ENCODE data around the gene NIT1. TPM values are rescaled to one million over a fixed set of nuclear protein-coding genes. Genes with fewer than 3 reads are reported as not detected.

NIT1 gene
- total and polyA plus RNA-seq, 9 of the 15 experiments (the other 6 are each of a cell fraction or from before 2014, with no cell fraction given), result 18.4 to 76.0 (median 33.7) TPM

GRCh38 chr1:161076410-161076809, 41.5 kb upstream of the NIT1 start (continued):
- TF ChIP-seq, protein P1, sequence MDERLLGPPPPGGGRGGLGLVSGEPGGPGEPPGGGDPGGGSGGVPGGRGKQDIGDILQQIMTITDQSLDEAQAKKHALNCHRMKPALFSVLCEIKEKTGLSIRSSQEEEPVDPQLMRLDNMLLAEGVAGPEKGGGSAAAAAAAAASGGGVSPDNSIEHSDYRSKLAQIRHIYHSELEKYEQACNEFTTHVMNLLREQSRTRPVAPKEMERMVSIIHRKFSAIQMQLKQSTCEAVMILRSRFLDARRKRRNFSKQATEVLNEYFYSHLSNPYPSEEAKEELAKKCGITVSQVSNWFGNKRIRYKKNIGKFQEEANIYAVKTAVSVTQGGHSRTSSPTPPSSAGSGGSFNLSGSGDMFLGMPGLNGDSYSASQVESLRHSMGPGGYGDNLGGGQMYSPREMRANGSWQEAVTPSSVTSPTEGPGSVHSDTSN (CRISPR knock-in tag; IDR thresholded peaks at IDR 0.05; ENCODE audit: low read depth), result no peak
- TF ChIP-seq, protein P1 (tag; conservative IDR thresholded peaks at IDR 0.05; ENCODE audit: low read depth), result no peak
- no peak for TF ChIP-seq RBM34 (IDR thresholded peaks at IDR 0.05; ENCODE audit: borderline replicate concordance, insufficient read depth, low read length)

- Histone ChIP-seq H3K36me3 (ENCODE audit: control insufficient read depth, insufficient read depth, low read length) (no peaks in the 10 kb centered on the region), H3K79me2 (ENCODE audit: control insufficient read depth, insufficient read depth, low read length) (no peaks in the 10 kb centered on the region), H3K27ac (ENCODE audit: extremely low read depth, low read depth, low read length) (no peak overlapping the region), H4K20me1 (replicated peaks; ENCODE audit: control insufficient read depth, insufficient read depth, low read length) (no peaks in the 10 kb centered on the region), H3K9ac (ENCODE audit: insufficient read depth in 1 of 2, low read depth in 2 of 2, low read length in 2 of 2) (peak overlapping the region in 1 of 2 experiments; percentile 79; a peak in 2 of 4 replicates), H3K4me3 (no peak overlapping the region), H3K9me3 (replicated peaks; ENCODE audit: control insufficient read depth, insufficient read depth, low read depth, low read length) (no peaks in the 10 kb centered on the region), H3K9me1 (ENCODE audit: control insufficient read depth, insufficient read depth, low read length) (no peaks in the 10 kb centered on the region), H3K27me3 (ENCODE audit: control insufficient read depth in 2 of 2, insufficient read depth in 2 of 2, low read length in 2 of 2) (no peaks in the 10 kb centered on the region), H3K4me1 (replicated peaks in 1 of 2; ENCODE audit: control insufficient read depth in 2 of 2, insufficient read depth in 2 of 2, low read length in 2 of 2) (peaks cover 5 to 25% of the 10 kb centered on the region in 2 experiments; a peak in 3 of 5 replicates), H3K4me2 (ENCODE audit: insufficient read depth, low read length) (no peak overlapping the region), H2AFZ (ENCODE audit: low read depth, low read length) (no peak overlapping the region)
- POLR2A ChIA-PET, result no interaction called here
- intact Hi-C loops (cut with micrococcal nuclease) (loop anchor here (10.0 kb wide), 1 partner anchor 57 kb away; the partner anchor contains the start of gene DEDD), in situ Hi-C loops (cut with MboI) (loop anchor here (25.0 kb wide), 1 partner anchor 240 kb away; no protein-coding TSS in a partner anchor)
- no TSS peak for BruUV-seq (replicated peaks)
- FAIRE-seq (no peak), ATAC-seq (no peak), DNase-seq (ENCODE audit: extremely low read depth in 1 of 4, low spot score in 3 of 4) (no peak)
- WGBS (ENCODE audit: insufficient coverage, low coverage, missing lambda C conversion rate), result 37% methylated on average over 9 of the region's 9 CpGs
- CTCF ChIA-PET (ENCODE audit: low intra/inter-chr PET ratio), result no interaction called here
- TF ChIP-seq YY1 (IDR thresholded peaks at IDR 0.05; ENCODE audit: borderline replicate concordance in 1 of 3, control insufficient read depth in 1 of 3, extremely low read depth in 1 of 3, insufficient read depth in 3 of 3, insufficient read length in 1 of 3, insufficient replicate concordance in 2 of 3, low read depth in 1 of 3, low read length in 2 of 3) (no peak), PTTG1 (tag; IDR thresholded peaks at IDR 0.05; ENCODE audit: low read depth) (no peak), GABPB2 (CRISPR knock-in tag; conservative IDR thresholded peaks at IDR 0.05) (no peak), PTBP1 (IDR thresholded peaks at IDR 0.05; ENCODE audit: low read depth, low read length) (no peak), HNRNPUL1 (IDR thresholded peaks at IDR 0.05; ENCODE audit: low read length) (no peak), ZNF316 (IDR thresholded peaks at IDR 0.05) (no peak), TAF15 (IDR thresholded peaks at IDR 0.05; ENCODE audit: low read depth, low read length) (no peak), ARNT (IDR thresholded peaks at IDR 0.05) (no peak), ZNF644 (tag; IDR thresholded peaks at IDR 0.05; ENCODE audit: low read depth) (no peak), ADNP (tag; IDR thresholded peaks at IDR 0.05) (no peak), IRF1 (CRISPR knock-in tag; IDR thresholded peaks at IDR 0.05; ENCODE audit: borderline replicate concordance) (no peak), GATAD2B (IDR thresholded peaks at IDR 0.05; ENCODE audit: borderline replicate concordance) (no peak), ERF (CRISPR knock-in tag; IDR thresholded peaks at IDR 0.05) (no peak), GATAD2A (IDR thresholded peaks at IDR 0.05) (no peak)
- TF ChIP-seq, protein P2, sequence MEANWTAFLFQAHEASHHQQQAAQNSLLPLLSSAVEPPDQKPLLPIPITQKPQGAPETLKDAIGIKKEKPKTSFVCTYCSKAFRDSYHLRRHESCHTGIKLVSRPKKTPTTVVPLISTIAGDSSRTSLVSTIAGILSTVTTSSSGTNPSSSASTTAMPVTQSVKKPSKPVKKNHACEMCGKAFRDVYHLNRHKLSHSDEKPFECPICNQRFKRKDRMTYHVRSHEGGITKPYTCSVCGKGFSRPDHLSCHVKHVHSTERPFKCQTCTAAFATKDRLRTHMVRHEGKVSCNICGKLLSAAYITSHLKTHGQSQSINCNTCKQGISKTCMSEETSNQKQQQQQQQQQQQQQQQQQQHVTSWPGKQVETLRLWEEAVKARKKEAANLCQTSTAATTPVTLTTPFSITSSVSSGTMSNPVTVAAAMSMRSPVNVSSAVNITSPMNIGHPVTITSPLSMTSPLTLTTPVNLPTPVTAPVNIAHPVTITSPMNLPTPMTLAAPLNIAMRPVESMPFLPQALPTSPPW (CRISPR knock-in tag; IDR thresholded peaks at IDR 0.05), result no peak
These were observed 40.5 kb upstream of the NIT1 start for GRCh38 chr1:161077426-161077825.

Measured in K562 (cell line).